ENCODE data around the gene KIF1C. TPM values are rescaled to one million over a fixed set of nuclear protein-coding genes. Genes with fewer than 3 reads are reported as not detected.

KIF1C gene
- total and polyA plus RNA-seq, 2 donors (not counting 1 experiment from before 2014, with no cell fraction given), result 5.7 to 29.6 TPM

GRCh38 chr17:5050278-5050677 lies 52.5 kb downstream of the KIF1C start:
- H3K27ac ChIP-seq (ENCODE audit: low read length in 2 of 2), result no peak overlapping the region
- ATAC-seq (ENCODE audit: low read depth), result no peak

GRCh38 chr17:5055543-5055942 lies 57.8 kb downstream of the KIF1C start:
- POLR2A ChIA-PET, result no interaction called here

More at GRCh38 chr17:5050278-5050677, 52.5 kb downstream of the KIF1C start:
- WGBS (ENCODE audit: insufficient coverage), result 97% methylated on average over 4 of the region's 9 CpGs
- Histone ChIP-seq H3K4me1 (ENCODE audit: control insufficient read depth in 2 of 2, insufficient read depth in 2 of 2, low read length in 2 of 2) (peaks cover 13 to 35% of the 10 kb centered on the region in 2 donors), H3K27me3 (replicated peaks in 1 of 4; ENCODE audit: control extremely low read depth in 1 of 4, control insufficient read depth in 3 of 4, insufficient read depth in 4 of 4, low read length in 3 of 4) (no peaks in the 10 kb centered on the region), H3K79me2 (ENCODE audit: control insufficient read depth, insufficient read depth, low read length) (no peaks in the 10 kb centered on the region), H3K4me3 (ENCODE audit: control extremely low read depth in 1 of 5, extremely low read depth in 1 of 5, insufficient read depth in 1 of 5, low read depth in 2 of 5, low read length in 4 of 5) (no peak overlapping the region), H3K4me2 (replicated peaks; ENCODE audit: low read depth, low read length, poor library complexity, severe bottlenecking) (no peak overlapping the region), H3K9ac (ENCODE audit: low read length) (no peak overlapping the region), H3K9me3 (ENCODE audit: control extremely low read depth in 1 of 3, control insufficient read depth in 2 of 3, insufficient read depth in 1 of 3, low read length in 2 of 3) (no peaks in the 10 kb centered on the region), H2AFZ (ENCODE audit: insufficient read depth, low read depth, low read length, poor library complexity, severe bottlenecking) (no peak overlapping the region), H3K36me3 (replicated peaks in 1 of 2; ENCODE audit: control extremely low read depth in 1 of 2, control insufficient read depth in 1 of 2, extremely low read depth in 1 of 2, insufficient read depth in 2 of 2, low read length in 1 of 2) (no peaks in the 10 kb centered on the region), H4K20me1 (ENCODE audit: control insufficient read depth, insufficient read depth, low read length, poor library complexity, severe bottlenecking) (no peaks in the 10 kb centered on the region)
- TF ChIP-seq EZH2 (IDR thresholded peaks at IDR 0.05; ENCODE audit: borderline replicate concordance, insufficient read depth, low read depth, low read length, poor library complexity, severe bottlenecking) (no peak), CTCF (IDR thresholded peaks at IDR 0.05) (no peak)
- H3K27me3 Mint-ChIP-seq, result no peaks in the 10 kb centered on the region
- H3K4me1 Mint-ChIP-seq, result peaks cover 40% of the 10 kb centered on the region
- peak overlapping the region; percentile 97 for H3K27ac Mint-ChIP-seq
- ChIA-PET POLR2A (interaction anchor here (1.0 to 1.8 kb wide), 4 partner anchors 19 to 177 kb away, joined by 3 to 9 read pairs (median 8); no protein-coding TSS in a partner anchor), CTCF (interaction anchor here (0.9 to 5.3 kb wide), 6 partner anchors 13 to 87 kb away, joined by 3 to 51 read pairs (median 10); partner anchors contain the start of genes SLC52A1 and ZFP3)
- H3K9me3 Mint-ChIP-seq (ENCODE audit: insufficient read depth), result no peaks in the 10 kb centered on the region
- intact Hi-C loops (cut with micrococcal nuclease), result no loop called here
- H3K4me3 Mint-ChIP-seq, result no peak overlapping the region
- DNase-seq, result no peak

More at GRCh38 chr17:5055543-5055942, 57.8 kb downstream of the KIF1C start:
- ATAC-seq (ENCODE audit: low read depth), result no peak
- H3K4me3 Mint-ChIP-seq, result no peak overlapping the region
- Histone ChIP-seq H3K79me2 (ENCODE audit: control insufficient read depth, insufficient read depth, low read length) (no peaks in the 10 kb centered on the region), H3K9me3 (ENCODE audit: control extremely low read depth in 1 of 3, control insufficient read depth in 2 of 3, insufficient read depth in 1 of 3, low read length in 2 of 3) (no peaks in the 10 kb centered on the region), H3K27ac (ENCODE audit: low read length in 2 of 2) (no peak overlapping the region), H4K20me1 (ENCODE audit: control insufficient read depth, insufficient read depth, low read length, poor library complexity, severe bottlenecking) (no peaks in the 10 kb centered on the region), H3K4me1 (ENCODE audit: control insufficient read depth in 2 of 2, insufficient read depth in 2 of 2, low read length in 2 of 2) (peaks cover 0 to 8% of the 10 kb centered on the region in 2 donors), H2AFZ (ENCODE audit: insufficient read depth, low read depth, low read length, poor library complexity, severe bottlenecking) (no peak overlapping the region), H3K4me2 (replicated peaks; ENCODE audit: low read depth, low read length, poor library complexity, severe bottlenecking) (no peak overlapping the region), H3K9ac (ENCODE audit: low read length) (no peak overlapping the region), H3K36me3 (replicated peaks in 1 of 2; ENCODE audit: control extremely low read depth in 1 of 2, control insufficient read depth in 1 of 2, extremely low read depth in 1 of 2, insufficient read depth in 2 of 2, low read length in 1 of 2) (no peaks in the 10 kb centered on the region), H3K27me3 (replicated peaks in 1 of 4; ENCODE audit: control extremely low read depth in 1 of 4, control insufficient read depth in 3 of 4, insufficient read depth in 4 of 4, low read length in 3 of 4) (peaks cover 0 to 5% (median 0%) of the 10 kb centered on the region in 4 experiments), H3K4me3 (ENCODE audit: control extremely low read depth in 1 of 5, extremely low read depth in 1 of 5, insufficient read depth in 1 of 5, low read depth in 2 of 5, low read length in 4 of 5) (no peak overlapping the region)
- DNase-seq, result no peak
- H3K27ac Mint-ChIP-seq, result no peak overlapping the region
- H3K4me1 Mint-ChIP-seq, result peaks cover 17% of the 10 kb centered on the region
- WGBS (ENCODE audit: insufficient coverage), result 95% methylated on average over 9 of the region's 10 CpGs
- no peaks in the 10 kb centered on the region for H3K9me3 Mint-ChIP-seq (ENCODE audit: insufficient read depth)
- CTCF ChIA-PET, result no interaction called here
- TF ChIP-seq EZH2 (IDR thresholded peaks at IDR 0.05; ENCODE audit: borderline replicate concordance, insufficient read depth, low read depth, low read length, poor library complexity, severe bottlenecking) (no peak), CTCF (IDR thresholded peaks at IDR 0.05) (no peak)
- intact Hi-C loops (cut with micrococcal nuclease), result no loop called here
- no peaks in the 10 kb centered on the region for H3K27me3 Mint-ChIP-seq
